ENCODE data around the gene CLDN10.

Gene CLDN10

GRCh38 chr13:95601216-95601615, 48.7 kb downstream of the CLDN10 start:
- TF ChIP-seq EP300 (IDR thresholded peaks at IDR 0.05; ENCODE audit: borderline replicate concordance), result no peak
- TF ChIP-seq, protein P1, sequence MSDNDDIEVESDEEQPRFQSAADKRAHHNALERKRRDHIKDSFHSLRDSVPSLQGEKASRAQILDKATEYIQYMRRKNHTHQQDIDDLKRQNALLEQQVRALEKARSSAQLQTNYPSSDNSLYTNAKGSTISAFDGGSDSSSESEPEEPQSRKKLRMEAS (IDR thresholded peaks at IDR 0.05), result no peak
- no peak for TF ChIP-seq RAD21 (IDR thresholded peaks at IDR 0.05; ENCODE audit: low read depth)
- no peak for TF ChIP-seq CEBPB (IDR thresholded peaks at IDR 0.05)
- TF ChIP-seq TEAD4 (IDR thresholded peaks at IDR 0.05), result no peak
- no peak for TF ChIP-seq TAF1 (IDR thresholded peaks at IDR 0.05; ENCODE audit: low read depth)
- no peak for TF ChIP-seq NFIC (IDR thresholded peaks at IDR 0.05)
- TF ChIP-seq USF1 (IDR thresholded peaks at IDR 0.05), result no peak
- TF ChIP-seq CREB1 (IDR thresholded peaks at IDR 0.05; ENCODE audit: low read depth), result no peak
- TF ChIP-seq, protein P2, sequence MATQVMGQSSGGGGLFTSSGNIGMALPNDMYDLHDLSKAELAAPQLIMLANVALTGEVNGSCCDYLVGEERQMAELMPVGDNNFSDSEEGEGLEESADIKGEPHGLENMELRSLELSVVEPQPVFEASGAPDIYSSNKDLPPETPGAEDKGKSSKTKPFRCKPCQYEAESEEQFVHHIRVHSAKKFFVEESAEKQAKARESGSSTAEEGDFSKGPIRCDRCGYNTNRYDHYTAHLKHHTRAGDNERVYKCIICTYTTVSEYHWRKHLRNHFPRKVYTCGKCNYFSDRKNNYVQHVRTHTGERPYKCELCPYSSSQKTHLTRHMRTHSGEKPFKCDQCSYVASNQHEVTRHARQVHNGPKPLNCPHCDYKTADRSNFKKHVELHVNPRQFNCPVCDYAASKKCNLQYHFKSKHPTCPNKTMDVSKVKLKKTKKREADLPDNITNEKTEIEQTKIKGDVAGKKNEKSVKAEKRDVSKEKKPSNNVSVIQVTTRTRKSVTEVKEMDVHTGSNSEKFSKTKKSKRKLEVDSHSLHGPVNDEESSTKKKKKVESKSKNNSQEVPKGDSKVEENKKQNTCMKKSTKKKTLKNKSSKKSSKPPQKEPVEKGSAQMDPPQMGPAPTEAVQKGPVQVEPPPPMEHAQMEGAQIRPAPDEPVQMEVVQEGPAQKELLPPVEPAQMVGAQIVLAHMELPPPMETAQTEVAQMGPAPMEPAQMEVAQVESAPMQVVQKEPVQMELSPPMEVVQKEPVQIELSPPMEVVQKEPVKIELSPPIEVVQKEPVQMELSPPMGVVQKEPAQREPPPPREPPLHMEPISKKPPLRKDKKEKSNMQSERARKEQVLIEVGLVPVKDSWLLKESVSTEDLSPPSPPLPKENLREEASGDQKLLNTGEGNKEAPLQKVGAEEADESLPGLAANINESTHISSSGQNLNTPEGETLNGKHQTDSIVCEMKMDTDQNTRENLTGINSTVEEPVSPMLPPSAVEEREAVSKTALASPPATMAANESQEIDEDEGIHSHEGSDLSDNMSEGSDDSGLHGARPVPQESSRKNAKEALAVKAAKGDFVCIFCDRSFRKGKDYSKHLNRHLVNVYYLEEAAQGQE (IDR thresholded peaks at IDR 0.05; ENCODE audit: low read depth), result no peak
- TF ChIP-seq FOXM1 (IDR thresholded peaks at IDR 0.05; ENCODE audit: borderline replicate concordance, low read depth), result no peak
- TF ChIP-seq YY1 (IDR thresholded peaks at IDR 0.05; ENCODE audit: low read depth), result no peak
- TF ChIP-seq ZBTB7A (IDR thresholded peaks at IDR 0.05; ENCODE audit: low read depth), result no peak
- no peak for TF ChIP-seq EGR1 (IDR thresholded peaks at IDR 0.05)
- TF ChIP-seq TCF12 (IDR thresholded peaks at IDR 0.05; ENCODE audit: low read depth), result no peak

- TF ChIP-seq, protein P1 (IDR thresholded peaks at IDR 0.05), result no peak
- TF ChIP-seq TCF12 (IDR thresholded peaks at IDR 0.05; ENCODE audit: low read depth), result no peak
- no peak for TF ChIP-seq YY1 (IDR thresholded peaks at IDR 0.05; ENCODE audit: low read depth)
- no peak for TF ChIP-seq ZBTB7A (IDR thresholded peaks at IDR 0.05; ENCODE audit: low read depth)
Measured at GRCh38 chr13:95601906-95602305, 49.4 kb downstream of the CLDN10 start.

DNA sequence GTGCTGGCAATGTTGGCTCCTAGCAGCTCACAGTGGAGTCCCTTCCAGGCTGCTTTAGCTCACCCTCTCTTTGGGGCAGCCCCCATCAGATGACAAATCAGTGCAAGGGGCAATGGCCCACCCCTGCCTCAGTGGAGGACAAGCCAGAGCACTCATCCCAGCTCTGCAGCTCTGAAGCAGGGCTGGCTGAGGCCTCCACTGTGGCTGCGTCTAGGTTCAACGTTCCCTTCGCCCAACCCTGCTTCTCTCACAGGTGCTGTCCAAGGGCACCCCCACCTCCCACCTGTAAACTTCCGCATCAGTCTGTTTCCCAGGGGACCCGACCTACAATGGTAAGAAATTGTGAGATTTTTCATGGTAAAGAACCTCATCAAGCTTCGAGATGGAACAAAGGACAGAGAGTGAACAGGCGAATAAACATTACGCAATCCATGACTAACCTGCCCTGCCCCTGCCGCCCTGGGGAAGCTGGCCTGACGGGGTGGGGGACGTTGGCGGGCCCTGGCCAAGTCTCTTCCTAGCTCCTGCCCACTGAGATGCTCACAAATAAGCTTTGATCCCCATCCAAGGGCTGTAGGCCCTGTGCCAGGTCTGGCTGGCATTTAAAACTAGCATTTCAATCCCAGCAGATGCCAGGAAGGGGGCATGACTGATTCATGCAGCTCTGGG, 51.5 kb downstream of the CLDN10 start:
- TF ChIP-seq CREB1 (IDR thresholded peaks at IDR 0.05; ENCODE audit: low read depth) (no peak), FOXM1 (IDR thresholded peaks at IDR 0.05; ENCODE audit: borderline replicate concordance, low read depth) (no peak), NFIC (IDR thresholded peaks at IDR 0.05) (peak; percentile 89), EP300 (IDR thresholded peaks at IDR 0.05; ENCODE audit: borderline replicate concordance) (peak; percentile 70; the same call in 1 of the 2 replicates), TAF1 (IDR thresholded peaks at IDR 0.05; ENCODE audit: low read depth) (no peak), CEBPB (IDR thresholded peaks at IDR 0.05) (peak; percentile 99), RAD21 (IDR thresholded peaks at IDR 0.05; ENCODE audit: low read depth) (no peak), TEAD4 (IDR thresholded peaks at IDR 0.05) (peak; percentile 27; the same call in 1 of the 2 replicates), TCF12 (IDR thresholded peaks at IDR 0.05; ENCODE audit: low read depth) (peak; percentile 78), USF1 (IDR thresholded peaks at IDR 0.05) (no peak), ZBTB7A (IDR thresholded peaks at IDR 0.05; ENCODE audit: low read depth) (0 out of 2 replicates have a peak, but pooled peaks have one; percentile 46), YY1 (IDR thresholded peaks at IDR 0.05; ENCODE audit: low read depth) (no peak), EGR1 (IDR thresholded peaks at IDR 0.05) (no peak)
- TF ChIP-seq, protein P2 (IDR thresholded peaks at IDR 0.05; ENCODE audit: low read depth), result no peak
- TF ChIP-seq, protein P1 (IDR thresholded peaks at IDR 0.05), result peak; percentile 46; the same call in 1 of the 2 replicates

DNA sequence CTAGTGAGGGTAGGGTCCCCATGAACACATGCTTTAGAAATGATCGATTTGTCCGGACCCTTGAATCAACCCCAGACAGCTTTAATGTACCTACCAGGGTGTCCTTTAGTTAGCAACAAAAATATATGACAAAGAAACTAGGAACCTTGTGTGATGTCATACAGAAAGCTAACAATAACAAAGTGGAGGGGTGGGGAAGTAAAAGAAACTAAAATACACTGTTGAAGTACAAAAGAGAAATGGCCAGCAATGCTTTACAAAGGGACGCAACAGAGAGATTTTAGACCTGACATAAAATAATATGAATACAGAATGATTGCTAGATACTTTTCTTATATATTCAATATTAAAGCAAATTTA, 52.0 kb downstream of the CLDN10 start:
- TF ChIP-seq TEAD4 (IDR thresholded peaks at IDR 0.05) (no peak), USF1 (IDR thresholded peaks at IDR 0.05) (no peak), EP300 (IDR thresholded peaks at IDR 0.05; ENCODE audit: borderline replicate concordance) (no peak), YY1 (IDR thresholded peaks at IDR 0.05; ENCODE audit: low read depth) (no peak), NFIC (IDR thresholded peaks at IDR 0.05) (no peak), FOXM1 (IDR thresholded peaks at IDR 0.05; ENCODE audit: borderline replicate concordance, low read depth) (no peak), RAD21 (IDR thresholded peaks at IDR 0.05; ENCODE audit: low read depth) (no peak), CREB1 (IDR thresholded peaks at IDR 0.05; ENCODE audit: low read depth) (no peak), CEBPB (IDR thresholded peaks at IDR 0.05) (no peak), TAF1 (IDR thresholded peaks at IDR 0.05; ENCODE audit: low read depth) (no peak), EGR1 (IDR thresholded peaks at IDR 0.05) (no peak), TCF12 (IDR thresholded peaks at IDR 0.05; ENCODE audit: low read depth) (no peak), ZBTB7A (IDR thresholded peaks at IDR 0.05; ENCODE audit: low read depth) (no peak)
- TF ChIP-seq, protein P2 (IDR thresholded peaks at IDR 0.05; ENCODE audit: low read depth), result no peak
- TF ChIP-seq, protein P1 (IDR thresholded peaks at IDR 0.05), result no peak

Data from Ishikawa (cell line).